Hepatocyte (in vitro differentiated cells): Measurements from ENCODE around the gene EXOC6. TPM values are rescaled to one million over a fixed set of nuclear protein-coding genes. Genes with fewer than 3 reads are reported as not detected.

ENCODE experiments used
- DNase-seq: peaks from one replicate; pipeline ENCODE4 v3.0.0-alpha.2; 2016; ENCODE audit warnings: low spot score
- H2AFZ ChIP-seq: fragments of 200-600 bp; sonication (generic); 2 replicates; pipeline ENCODE4 v1.6.0; 2016; ENCODE audit warnings: antibody characterized with exemption, mild to moderate bottlenecking
- H3K27ac ChIP-seq: fragments of 200-600 bp; sonication (generic); 2 replicates; pipeline ENCODE4 v1.5.1; 2016; ENCODE audit warnings: mild to moderate bottlenecking
- H3K27me3 ChIP-seq: fragments of 200-600 bp; sonication (generic); 2 replicates; pipeline ENCODE4 v1.6.1; 2016
- H3K36me3 ChIP-seq: fragments of 200-600 bp; sonication (generic); replicated peaks from 2 replicates; pipeline ENCODE4 v1.5.1; 2016; ENCODE audit warnings: low read depth; ENCODE audit not compliant: insufficient read depth
- H3K4me1 ChIP-seq: fragments of 200-600 bp; sonication (generic); 2 replicates; pipeline ENCODE4 v1.5.1; 2016; ENCODE audit warnings: mild to moderate bottlenecking, moderate library complexity; ENCODE audit not compliant: insufficient read depth
- H3K4me2 ChIP-seq: fragments of 200-600 bp; sonication (generic); 2 replicates; pipeline ENCODE4 v1.6.0; 2016
- H3K4me3 ChIP-seq: fragments of 200-600 bp; sonication (generic); 2 replicates; pipeline ENCODE4 v1.5.1; 2016; ENCODE audit warnings: mild to moderate bottlenecking
- H3K79me2 ChIP-seq: fragments of 200-600 bp; sonication (generic); 2 replicates; pipeline ENCODE4 v1.6.0; 2017; ENCODE audit warnings: mild to moderate bottlenecking
- H3K9me2 ChIP-seq: fragments of 200-600 bp; sonication (generic); replicated peaks from 2 replicates; pipeline ENCODE4 v1.6.0; 2017; ENCODE audit warnings: mild to moderate bottlenecking; ENCODE audit not compliant: insufficient read depth
- H3K9me3 ChIP-seq: fragments of 200-600 bp; sonication (generic); 2 replicates; pipeline ENCODE4 v1.5.1; 2016; ENCODE audit warnings: low read depth, mild to moderate bottlenecking
- H4K20me1 ChIP-seq: fragments of 200-600 bp; sonication (generic); 2 replicates; pipeline ENCODE4 v1.6.0; 2016; ENCODE audit warnings: mild to moderate bottlenecking; ENCODE audit not compliant: insufficient read depth, poor library complexity, severe bottlenecking
- EZH2 ChIP-seq: fragments of 200-600 bp; sonication (generic); IDR thresholded peaks from 2 replicates; pipeline ENCODE4 v1.6.1; 2016; ENCODE audit warnings: antibody characterized with exemption, mild to moderate bottlenecking, borderline replicate concordance
- EZH2phosphoT487 ChIP-seq: fragments of 200-600 bp; sonication (generic); IDR thresholded peaks from one replicate; pipeline ENCODE4 v1.6.1; 2018; ENCODE audit warnings: antibody characterized with exemption, mild to moderate bottlenecking, low read depth, moderate library complexity; ENCODE audit not compliant: unreplicated experiment, severe bottlenecking
- WGBS: methylation state at CpG from one replicate; pipeline ENCODE4 v1.1.6; 2016; ENCODE audit warnings: low lambda C conversion rate; ENCODE audit errors: missing lambda C conversion rate; 5-methylcytosine and 5-hydroxymethylcytosine counted together
- polyA plus RNA-seq: library from polyadenylated mRNA; unstranded; fragments of >200 nt; fragmentation: Nextera tagmentation; extraction: Ambion mirVana; gene quantifications from 2 replicates; pipeline ENCODE4 v1.2.1, GENCODE V29; 2016
- total RNA-seq: library from RNA; depleted of rRNA; stranded (reverse); fragments of >200 nt; gene quantifications from 2 replicates; pipeline ENCODE4 v1.2.3, GENCODE V29; 2014
- TF ChIP-seq, protein P1 (sequence below): fragments of 200-600 bp; sonication (generic); IDR thresholded peaks from 2 replicates; pipeline ENCODE4 v1.5.1; 2016; ENCODE audit warnings: antibody characterized with exemption, mild to moderate bottlenecking; ENCODE audit not compliant: poor library complexity

The EXOC6 gene
- total and polyA plus RNA-seq, 2 experiments from 2014 or later, result 5.8 to 11.7 TPM

DNA sequence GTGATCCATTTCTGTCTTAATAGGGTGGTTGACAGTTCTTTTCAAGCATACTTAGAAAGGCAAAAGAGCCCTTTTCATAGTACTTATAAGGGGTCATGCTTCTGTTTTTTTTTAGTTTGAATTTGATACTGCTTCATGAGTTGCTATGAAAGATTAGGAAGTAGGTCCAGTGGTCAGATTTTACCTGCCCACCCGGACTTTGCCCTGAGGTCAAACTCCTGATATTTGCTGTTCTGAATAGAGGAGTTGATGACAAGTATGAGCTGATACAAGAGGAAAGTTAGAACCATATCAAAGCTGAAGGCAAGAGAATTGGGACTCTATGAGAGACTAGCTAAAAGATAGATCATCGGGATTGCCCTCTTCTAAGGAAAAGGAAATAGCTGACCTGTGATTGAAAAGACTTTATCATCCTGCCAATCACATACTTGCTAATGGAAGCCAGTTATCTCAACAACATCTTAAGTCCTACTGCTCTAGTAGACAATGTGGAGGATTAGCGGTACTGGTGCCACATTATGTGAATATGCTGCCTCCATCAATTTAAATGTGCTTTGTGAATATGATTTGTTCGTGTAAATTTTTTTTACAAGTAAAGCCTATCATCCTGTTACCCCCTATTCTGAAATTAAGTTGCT lies 174.8 kb downstream of the EXOC6 start:
- Histone ChIP-seq H3K9me2 (no peaks in the 10 kb centered on the region), H4K20me1 (no peaks in the 10 kb centered on the region), H3K36me3 (no peaks in the 10 kb centered on the region), H3K79me2 (no peaks in the 10 kb centered on the region), H3K9me3 (no peaks in the 10 kb centered on the region), H3K27ac (no peak overlapping the region), H3K27me3 (no peaks in the 10 kb centered on the region), H3K4me1 (no peaks in the 10 kb centered on the region), H3K4me3 (no peak overlapping the region), H2AFZ (no peak overlapping the region), H3K4me2 (no peak overlapping the region)
- TF ChIP-seq EZH2 (no peak), EZH2phosphoT487 (no peak)
- TF ChIP-seq, protein P1, sequence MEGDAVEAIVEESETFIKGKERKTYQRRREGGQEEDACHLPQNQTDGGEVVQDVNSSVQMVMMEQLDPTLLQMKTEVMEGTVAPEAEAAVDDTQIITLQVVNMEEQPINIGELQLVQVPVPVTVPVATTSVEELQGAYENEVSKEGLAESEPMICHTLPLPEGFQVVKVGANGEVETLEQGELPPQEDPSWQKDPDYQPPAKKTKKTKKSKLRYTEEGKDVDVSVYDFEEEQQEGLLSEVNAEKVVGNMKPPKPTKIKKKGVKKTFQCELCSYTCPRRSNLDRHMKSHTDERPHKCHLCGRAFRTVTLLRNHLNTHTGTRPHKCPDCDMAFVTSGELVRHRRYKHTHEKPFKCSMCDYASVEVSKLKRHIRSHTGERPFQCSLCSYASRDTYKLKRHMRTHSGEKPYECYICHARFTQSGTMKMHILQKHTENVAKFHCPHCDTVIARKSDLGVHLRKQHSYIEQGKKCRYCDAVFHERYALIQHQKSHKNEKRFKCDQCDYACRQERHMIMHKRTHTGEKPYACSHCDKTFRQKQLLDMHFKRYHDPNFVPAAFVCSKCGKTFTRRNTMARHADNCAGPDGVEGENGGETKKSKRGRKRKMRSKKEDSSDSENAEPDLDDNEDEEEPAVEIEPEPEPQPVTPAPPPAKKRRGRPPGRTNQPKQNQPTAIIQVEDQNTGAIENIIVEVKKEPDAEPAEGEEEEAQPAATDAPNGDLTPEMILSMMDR, result no peak
- no peak for DNase-seq
- WGBS, result 66% methylated on average over 4 of the region's 4 CpGs

DNA sequence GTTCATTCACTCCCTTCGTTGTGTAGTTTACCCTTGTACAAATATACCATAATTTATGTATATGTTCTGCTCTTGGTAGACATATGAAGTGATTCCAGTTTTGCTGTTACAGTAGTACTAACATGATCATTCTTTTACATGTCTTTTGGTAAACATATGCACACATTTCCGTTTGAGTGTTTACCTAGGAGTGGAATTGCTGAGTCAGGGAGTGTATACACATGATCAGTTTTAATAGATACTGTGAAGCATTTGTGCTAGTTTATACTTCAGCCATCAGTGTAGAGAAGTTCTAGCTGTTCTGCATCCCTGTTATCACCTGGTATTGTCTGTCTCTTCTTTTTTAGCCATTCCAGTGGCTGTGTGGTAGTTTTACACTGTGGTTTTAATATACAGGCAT lies 177.8 kb downstream of the EXOC6 start:
- TF ChIP-seq, protein P1, result no peak
- TF ChIP-seq EZH2phosphoT487 (no peak), EZH2 (no peak)
- no peaks in the 10 kb centered on the region for H3K9me2 ChIP-seq

DNA sequence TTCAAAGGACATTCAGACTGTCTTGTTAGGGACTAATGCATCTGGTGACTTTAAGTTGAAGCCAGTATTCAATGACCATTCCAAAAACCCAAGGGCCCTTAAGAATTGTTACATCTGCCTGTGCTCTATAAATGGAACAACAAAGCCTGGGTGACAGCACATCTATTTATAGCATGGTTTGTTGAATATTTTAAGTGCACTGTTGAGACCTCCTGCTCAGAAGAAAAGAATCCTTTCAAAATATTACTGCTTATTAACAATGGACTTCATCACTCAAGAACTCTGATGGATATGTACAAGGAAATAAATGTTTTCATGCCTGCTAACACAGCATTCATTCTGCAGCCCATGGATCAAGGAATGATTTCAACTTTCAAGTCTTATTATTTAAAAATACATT lies 179.2 kb downstream of the EXOC6 start:
- H3K4me3 ChIP-seq, result no peak overlapping the region
- H3K27me3 ChIP-seq, result no peaks in the 10 kb centered on the region

More for the DNA sequence above, 177.8 kb downstream of the EXOC6 start:
- 62% methylated on average over 2 of the region's 2 CpGs for WGBS
- H3K9me3 ChIP-seq, result no peaks in the 10 kb centered on the region
- H3K4me1 ChIP-seq, result no peaks in the 10 kb centered on the region
- H4K20me1 ChIP-seq, result no peaks in the 10 kb centered on the region
- no peaks in the 10 kb centered on the region for H3K79me2 ChIP-seq
- DNase-seq, result no peak
- H3K4me3 ChIP-seq, result no peak overlapping the region
- no peak overlapping the region for H3K27ac ChIP-seq
- no peaks in the 10 kb centered on the region for H3K27me3 ChIP-seq
- H3K36me3 ChIP-seq, result no peaks in the 10 kb centered on the region
- H3K4me2 ChIP-seq, result no peak overlapping the region
- no peak overlapping the region for H2AFZ ChIP-seq

More for the DNA sequence above, 179.2 kb downstream of the EXOC6 start:
- Histone ChIP-seq H2AFZ (no peak overlapping the region), H3K9me2 (no peaks in the 10 kb centered on the region), H3K27ac (no peak overlapping the region), H3K9me3 (no peaks in the 10 kb centered on the region), H3K4me2 (no peak overlapping the region), H3K79me2 (no peaks in the 10 kb centered on the region), H3K36me3 (no peaks in the 10 kb centered on the region), H3K4me1 (no peaks in the 10 kb centered on the region), H4K20me1 (no peaks in the 10 kb centered on the region)
- DNase-seq, result no peak
- TF ChIP-seq EZH2 (no peak), EZH2phosphoT487 (no peak)
- TF ChIP-seq, protein P1, result no peak
